Inflammatory macrophage treated with lipopolysaccharide for 4 hours (primary cell): ENCODE results near the gene SMIM24.

Source experiments
- DNase-seq: peaks from one replicate; pipeline ENCODE4 v3.0.0-alpha.2; 2020

Gene SMIM24

DNA sequence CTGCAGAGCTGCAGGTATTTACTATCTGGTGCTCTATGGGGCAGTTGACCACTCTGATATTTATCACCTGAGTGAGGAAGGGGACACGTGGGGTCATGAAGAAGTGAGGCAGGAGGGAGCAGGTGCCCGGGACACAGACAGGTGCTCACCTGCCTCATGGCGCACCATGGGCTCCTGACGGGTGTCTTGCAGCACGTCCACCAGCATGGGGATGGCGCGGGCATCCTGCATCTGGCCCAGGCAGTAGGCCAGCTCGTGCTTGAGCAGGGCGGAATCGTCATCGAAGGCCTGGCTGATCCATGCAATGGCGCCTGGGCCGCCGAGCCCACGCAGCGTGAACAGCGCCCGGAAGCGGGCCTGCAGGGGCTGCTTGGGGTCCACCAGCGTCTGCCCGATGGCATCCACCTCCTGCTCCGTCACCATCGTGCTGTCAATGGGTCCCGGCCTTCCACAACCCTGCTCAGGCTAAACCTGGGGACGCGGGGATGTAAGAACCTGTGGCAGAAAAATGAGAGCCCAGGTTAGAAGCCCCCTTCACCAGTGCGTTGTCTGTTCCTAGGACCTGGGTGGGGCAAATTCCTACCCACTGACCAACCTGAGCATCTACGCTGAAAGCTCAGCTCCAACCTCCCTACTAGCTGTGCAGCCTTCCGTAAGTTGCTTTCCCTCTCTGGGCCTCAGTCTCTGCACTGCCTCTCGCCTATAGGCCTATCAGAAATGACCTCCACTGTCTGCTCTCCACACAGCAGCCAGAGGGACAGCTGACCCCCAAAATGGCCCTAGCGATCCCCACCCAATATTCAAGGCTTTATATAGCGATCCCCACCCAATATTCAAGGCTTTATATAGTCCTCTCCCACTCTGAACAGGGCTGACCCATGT is 16.3 kb upstream of the SMIM24 start:
- DNase-seq = no peak

- DNase-seq = no peak
These were observed 14.2 kb upstream of the SMIM24 start for GRCh38 chr19:3494559-3494958.

DNA sequence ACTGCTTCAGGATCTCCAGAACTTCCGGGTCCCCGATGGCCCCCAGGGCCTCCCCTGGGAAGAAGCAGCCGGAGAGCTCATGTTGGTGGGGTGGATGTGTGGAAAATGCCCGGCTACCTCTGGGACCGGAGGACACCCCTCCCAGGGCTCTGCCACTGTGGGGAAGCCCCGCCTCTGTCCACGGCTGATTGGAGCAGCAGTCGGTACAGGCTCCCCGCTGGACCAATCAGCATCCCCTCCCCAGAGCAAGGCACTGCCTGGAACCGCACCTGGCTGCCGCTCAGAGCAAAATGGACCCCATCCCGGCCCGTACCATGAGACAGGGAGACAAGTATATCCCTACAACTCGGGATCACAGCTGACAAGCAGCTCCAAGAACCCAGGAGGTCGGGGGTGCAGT is 13.7 kb upstream of the SMIM24 start:
- no peak for DNase-seq

DNA sequence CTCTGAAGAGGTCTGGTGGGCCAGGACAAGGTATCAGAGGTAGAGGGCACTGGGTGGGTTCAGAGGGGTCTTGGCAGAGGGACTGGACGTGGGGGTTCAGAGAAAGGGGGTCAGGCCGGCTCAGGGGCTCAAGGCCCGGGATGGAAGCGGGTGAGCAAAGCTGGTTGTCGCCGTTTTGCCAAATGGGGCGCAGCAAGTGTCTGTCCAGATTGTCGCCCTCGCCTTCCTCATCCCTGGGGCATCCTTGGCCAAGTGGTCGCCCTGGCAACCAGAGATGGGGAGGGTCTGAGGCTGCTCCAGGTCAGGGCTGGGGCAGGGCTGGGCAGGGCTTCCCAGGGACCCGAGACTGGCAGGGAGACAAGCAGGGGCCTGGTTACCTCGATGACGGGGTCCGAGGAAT is 13.3 kb upstream of the SMIM24 start:
- DNase-seq = no peak

DNA sequence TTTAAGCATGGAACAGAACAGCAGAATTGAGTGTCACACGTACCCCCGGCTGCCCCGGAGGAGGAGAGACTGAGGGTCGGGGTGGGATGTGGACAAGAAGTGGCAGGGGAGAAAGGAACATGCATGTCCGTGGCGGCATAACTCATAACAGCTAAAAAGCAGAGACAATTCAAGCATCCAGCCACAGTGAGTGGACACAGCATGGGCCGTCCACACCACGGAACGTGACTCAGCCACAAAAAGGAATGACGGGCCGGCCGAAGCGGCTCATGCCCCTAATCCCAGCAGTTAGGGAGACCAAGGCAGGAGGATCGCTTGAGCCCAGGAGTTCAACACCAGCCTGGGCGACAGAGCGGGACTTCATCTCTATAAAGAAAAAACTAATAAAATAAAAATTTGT is 12.6 kb upstream of the SMIM24 start:
- DNase-seq = no peak

DNA sequence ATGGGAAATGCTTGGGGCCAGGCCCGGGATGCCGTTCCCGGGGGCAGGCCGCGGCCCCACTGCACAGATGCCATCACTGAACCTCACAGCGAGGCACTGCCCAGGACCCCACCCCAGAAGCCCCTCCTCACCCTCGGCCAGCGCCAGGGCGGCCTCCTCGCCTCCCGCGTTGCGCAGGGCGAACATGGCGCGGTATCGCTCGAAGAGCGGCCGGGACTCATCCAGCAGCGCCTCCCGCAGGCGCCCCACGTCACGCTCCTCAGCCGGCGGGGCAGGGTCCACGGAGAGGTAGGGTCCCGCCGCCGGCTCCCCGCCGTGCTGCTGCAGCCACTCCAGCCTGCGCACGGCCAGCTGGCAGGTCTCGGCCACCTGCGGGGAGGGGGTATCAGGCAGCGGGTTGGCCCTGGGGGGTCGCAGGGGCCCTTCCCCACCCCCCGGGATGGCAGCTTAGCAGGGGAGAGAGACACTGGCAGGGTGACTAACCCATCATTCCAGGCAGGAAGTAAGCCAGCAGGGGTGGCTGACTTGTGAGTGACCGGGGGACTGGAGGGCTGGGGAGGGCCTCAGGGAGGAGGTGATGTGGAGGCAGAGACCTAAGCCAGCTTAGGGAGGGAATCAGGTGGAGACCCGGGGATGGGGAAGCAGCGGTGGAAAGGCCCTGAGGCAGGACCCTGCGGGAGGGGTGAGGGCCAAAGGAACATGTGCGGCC is 12.0 kb upstream of the SMIM24 start:
- DNase-seq = no peak

DNA sequence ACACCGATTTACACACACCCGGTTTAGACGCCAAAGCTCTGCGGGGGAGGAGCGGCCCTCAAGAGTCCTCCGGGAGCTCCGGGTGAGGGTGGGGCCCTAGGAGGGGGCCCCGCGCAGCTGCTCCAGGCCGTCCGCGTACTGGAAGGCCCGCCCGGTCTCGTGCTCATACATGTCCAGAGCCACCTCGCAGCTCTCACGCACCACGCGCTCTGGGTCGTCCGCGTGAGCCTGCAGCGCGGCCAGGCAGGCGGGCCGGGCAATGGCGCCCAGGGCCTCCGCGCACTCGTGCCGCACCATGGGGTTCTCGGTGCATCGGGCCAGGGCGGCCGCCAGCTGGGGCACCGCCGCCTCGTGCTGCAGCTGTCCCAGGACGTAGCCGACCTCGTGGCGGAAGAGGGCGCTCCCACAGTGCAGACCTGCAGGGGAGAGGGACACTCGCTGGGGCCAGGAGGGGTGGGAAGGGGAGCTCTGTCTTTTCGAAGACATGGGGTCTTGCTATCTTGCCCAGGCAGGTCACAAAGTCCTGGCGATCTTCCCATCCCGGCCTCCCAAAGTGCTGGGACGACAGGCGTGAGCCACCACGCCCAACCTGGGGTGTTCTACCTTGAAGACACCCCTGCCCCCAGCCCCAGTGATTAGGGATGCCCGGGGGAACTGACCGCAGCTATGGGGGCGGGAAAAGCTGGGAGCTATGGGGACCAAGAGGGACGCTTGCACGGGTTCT is 11.2 kb upstream of the SMIM24 start:
- no peak for DNase-seq

GRCh38 chr19:3483226-3483628 is 2.9 kb upstream of the SMIM24 start, which contains the start of gene SMIM44:
Gene SMIM44 (minus strand): TSS chr19:3483441. CDS start chr19:3483403, 38 bp downstream.
- no peak for DNase-seq

DNA sequence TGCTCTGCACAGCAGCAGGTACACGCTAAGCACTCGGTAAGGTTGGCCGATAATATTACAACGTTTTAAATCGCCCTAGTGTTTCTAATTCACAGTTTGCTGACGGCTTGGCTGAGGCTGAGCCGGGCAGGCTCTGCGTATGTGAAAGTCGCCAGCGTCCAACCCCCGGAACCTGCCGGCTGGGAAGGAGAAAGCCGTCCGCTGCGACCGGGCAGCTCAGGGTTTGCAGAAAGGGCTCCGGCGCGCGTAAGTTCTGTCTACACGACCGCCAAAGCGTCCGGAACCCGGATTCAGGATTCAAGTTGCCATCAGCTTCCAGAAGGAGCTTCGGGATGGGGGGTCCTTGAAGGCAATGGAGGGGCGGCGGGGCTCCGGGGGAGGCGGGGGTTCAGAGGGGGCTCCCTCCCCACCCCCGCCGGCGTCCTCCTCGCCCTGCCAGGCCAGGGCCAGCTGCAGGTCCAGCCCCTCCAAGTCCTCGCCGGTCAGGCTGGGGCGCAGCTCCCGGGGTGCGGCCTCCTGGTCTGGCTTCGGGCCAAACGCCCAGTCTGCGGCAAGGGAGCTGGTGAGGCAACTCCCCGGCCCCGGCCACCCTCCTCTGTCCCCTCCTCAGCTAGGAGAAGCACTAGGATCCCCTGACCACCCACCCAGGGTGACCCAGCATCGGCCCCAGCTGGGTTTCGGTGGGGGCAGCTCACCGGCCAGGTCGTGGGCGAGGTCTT is 2.3 kb upstream of the SMIM24 start:
- no peak for DNase-seq

DNA sequence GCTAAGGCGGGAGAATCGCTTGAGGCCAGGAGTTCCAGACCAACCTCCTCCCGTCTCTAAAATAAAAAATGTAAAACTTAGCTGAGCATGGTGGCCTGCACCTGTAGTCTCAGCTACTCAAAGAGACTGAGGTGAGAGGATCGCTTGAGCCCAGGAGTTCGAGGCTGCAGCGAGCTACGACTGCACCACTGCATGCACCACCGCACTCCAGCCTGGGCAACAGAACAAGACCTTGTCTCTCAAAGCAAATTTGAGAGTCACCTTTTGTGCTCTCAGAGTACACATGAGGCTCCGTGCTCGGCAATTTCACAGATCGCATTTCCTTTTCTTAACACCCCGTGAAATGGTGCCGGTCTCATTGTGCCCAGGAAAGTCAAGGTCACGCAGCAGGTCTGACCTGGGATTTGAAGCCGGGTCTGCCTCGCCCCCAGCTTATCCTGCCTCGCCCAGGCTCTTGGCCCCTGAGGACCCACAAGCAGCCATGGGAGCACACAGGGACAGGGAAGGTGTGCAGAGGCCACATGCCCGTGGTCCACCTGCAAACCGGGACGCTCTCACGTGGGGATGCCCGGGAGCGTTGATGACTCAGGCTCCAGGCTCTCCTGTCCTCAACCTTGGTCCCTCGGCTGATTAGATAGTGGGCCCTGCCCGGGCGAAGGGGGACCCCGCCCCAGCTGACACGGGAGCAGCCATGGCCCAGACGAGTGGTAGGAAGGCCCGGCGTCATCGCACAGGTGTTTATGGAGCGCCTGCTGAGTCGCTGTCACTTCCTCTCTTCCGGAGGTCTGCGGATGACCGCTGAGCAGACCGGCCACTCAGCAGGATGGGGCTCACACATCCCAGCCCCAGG is 1.1 kb upstream of the SMIM24 start:
- DNase-seq = no peak

GRCh38 chr19:3479834-3480215 is 500 bp downstream of the SMIM24 start:
- DNase-seq = peak; percentile 22

- peak; percentile 71 for DNase-seq
These were observed 1.0 kb downstream of the SMIM24 start for GRCh38 chr19:3479177-3479833.

GRCh38 chr19:3478409-3479176 is 1.7 kb downstream of the SMIM24 start:
- no peak for DNase-seq

GRCh38 chr19:3477951-3478350 is 2.4 kb downstream of the SMIM24 start:
- peak; percentile 8 for DNase-seq

DNA sequence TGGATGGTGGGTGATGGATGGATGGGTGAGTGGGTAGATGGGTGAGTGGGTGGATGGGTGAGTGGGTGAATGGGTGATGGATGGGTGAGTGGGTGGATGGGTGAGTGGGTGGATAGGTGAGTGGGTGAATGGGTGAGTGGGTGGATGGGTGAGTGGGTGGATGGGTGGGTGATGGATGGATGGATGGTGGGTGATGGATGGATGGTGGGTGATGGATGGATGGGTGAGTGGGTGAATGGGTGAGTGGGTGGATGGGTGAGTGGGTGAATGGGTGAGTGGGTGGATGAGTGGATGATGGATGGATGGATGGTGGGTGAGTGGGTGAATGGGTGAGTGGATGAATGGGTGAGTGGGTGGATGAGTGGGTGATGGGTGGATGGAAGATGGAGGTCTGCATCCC is 2.8 kb downstream of the SMIM24 start:
- no peak for DNase-seq

- DNase-seq = no peak
These were observed 3.5 kb downstream of the SMIM24 start for GRCh38 chr19:3476830-3477229.

- no peak for DNase-seq
These were observed 4.9 kb downstream of the SMIM24 start for GRCh38 chr19:3475449-3475848.

DNA sequence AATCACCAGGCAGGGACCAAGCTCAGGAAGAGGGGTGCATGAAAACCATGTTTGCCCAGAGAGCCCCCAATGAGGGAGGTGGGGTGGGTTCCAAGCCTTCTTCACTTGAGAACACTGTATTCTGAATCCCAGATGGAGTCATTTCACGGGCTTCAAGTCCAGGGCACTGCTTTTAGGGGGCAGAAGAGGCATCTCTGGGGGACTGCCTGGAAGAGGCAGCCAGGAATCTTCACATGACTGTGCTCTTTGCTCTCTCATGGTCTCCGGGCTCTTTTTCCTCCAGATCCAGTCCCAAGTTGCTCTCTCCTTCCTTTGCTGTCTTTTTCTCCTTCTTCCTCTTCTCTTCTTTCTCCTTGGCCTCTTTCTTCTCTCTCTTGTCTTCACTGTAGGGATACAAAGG is 5.7 kb downstream of the SMIM24 start:
- DNase-seq = no peak

DNA sequence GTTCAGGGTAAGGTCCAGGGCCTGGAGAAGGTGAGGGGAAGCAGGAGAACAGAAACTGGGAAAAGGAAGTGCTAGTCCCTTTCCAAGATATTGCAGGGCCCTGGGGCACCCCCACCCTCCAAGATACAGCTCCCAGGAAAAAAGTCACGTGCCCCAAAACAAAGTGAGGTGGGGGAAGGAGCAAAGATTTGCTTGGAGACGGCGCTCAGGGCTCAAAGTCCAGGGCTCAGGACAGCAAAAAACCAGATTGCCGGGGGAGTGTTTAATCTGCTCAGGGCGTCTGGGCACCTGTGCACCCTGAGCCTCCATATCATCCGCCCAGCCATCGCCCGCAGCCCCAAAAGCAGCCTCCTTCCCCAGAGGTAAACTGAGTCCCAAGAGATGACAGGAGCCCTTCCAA is 6.3 kb downstream of the SMIM24 start:
- DNase-seq = no peak

DNA sequence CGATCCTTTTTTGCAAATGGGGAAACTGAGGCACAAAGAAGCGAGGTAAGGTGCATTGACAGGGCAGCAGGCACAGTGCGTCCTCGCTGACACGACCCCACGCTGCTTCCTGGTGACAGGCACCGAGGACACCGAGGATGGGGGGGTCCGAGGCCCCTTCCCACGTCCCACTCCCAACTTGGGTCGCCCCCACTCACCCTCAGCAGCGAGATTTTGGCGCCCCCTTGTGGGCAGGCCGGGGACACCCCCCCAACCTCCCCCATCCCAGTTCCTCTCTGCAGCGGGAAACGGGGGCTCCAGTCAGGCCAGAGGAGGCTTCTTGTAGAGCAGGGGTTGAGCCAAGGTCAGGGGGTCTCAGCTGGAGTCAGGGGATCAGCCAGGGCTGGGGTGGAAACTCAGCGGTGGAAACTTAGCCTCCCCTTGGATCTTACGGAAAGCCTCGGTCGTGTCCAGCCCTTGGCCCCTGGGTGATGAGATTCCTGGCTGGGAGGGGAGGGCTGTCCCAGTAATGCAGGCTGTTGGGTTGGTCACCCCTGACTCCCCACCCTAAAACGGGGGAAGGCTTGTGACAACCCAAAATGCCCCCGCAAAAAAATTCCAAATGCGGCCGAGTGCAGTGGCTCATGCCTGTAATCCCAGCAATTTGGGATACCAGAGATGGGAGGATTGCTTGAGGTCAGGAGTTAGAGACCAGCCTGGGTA is 8.2 kb downstream of the SMIM24 start:
- DNase-seq = no peak
